Erythroblast (primary cell): ENCODE results near the gene GIPC1.

Experiments used
- GATA1 ChIP-seq: IDR thresholded peaks from 2 replicates; pipeline ENCODE4 v1.6.1; 2011; ENCODE audit warnings: low read depth, mild to moderate bottlenecking, control low read depth, low read length, moderate library complexity
- POLR2A ChIP-seq: IDR thresholded peaks from 2 replicates; pipeline ENCODE4 v1.6.1; 2011; ENCODE audit warnings: mild to moderate bottlenecking, low read length

- TF ChIP-seq POLR2A (no peak), GATA1 (no peak)
These were observed 904 bp upstream of the GIPC1 start for GRCh38 chr19:14496834-14497227.
